ENCODE data around the gene RASA4.
"Not testable (repeated sequence)": the region's sequence is repeated elsewhere in the genome, so short reads cannot be mapped to it uniquely, and the experiment has no call there.

Gene RASA4

GRCh38 chr7:102616507-102617125, at the start of gene RASA4:
RASA4 (minus strand) TSS chr7:102616756; CDS start chr7:102616689, 67 bp downstream.
- DNase-seq (ENCODE audit: low spot score) = not testable (repeated sequence)

GRCh38 chr7:102664765-102665164, 48.2 kb upstream of the RASA4 start:
- DNase-seq (ENCODE audit: low spot score) = not testable (repeated sequence)

- not testable (repeated sequence) for DNase-seq (ENCODE audit: low spot score)
Observed at GRCh38 chr7:102649924-102650323, 33.4 kb upstream of the RASA4 start, which contains the start of gene SPDYE2B. SPDYE2B (plus strand) TSS chr7:102650319; CDS start chr7:102652349, 2,030 bp downstream.

GRCh38 chr7:102647813-102648212, 31.3 kb upstream of the RASA4 start:
- not testable (repeated sequence) for DNase-seq (ENCODE audit: low spot score)

GRCh38 chr7:102643404-102643803, 26.8 kb upstream of the RASA4 start:
- not testable (repeated sequence) for DNase-seq (ENCODE audit: low spot score)

GRCh38 chr7:102642691-102643090, 26.1 kb upstream of the RASA4 start, which contains the start of gene UPK3BL1:
UPK3BL1 (minus strand) TSS chr7:102642791; CDS start chr7:102642741, 50 bp downstream.
- not testable (repeated sequence) for DNase-seq (ENCODE audit: low spot score)

- not testable (repeated sequence) for DNase-seq (ENCODE audit: low spot score)
Observed at GRCh38 chr7:102638848-102639247, 22.3 kb upstream of the RASA4 start.

- not testable (repeated sequence) for DNase-seq (ENCODE audit: low spot score)
Observed at GRCh38 chr7:102636956-102637355, 20.4 kb upstream of the RASA4 start.

- not testable (repeated sequence) for DNase-seq (ENCODE audit: low spot score)
Observed at GRCh38 chr7:102635354-102635753, 18.8 kb upstream of the RASA4 start.

- DNase-seq (ENCODE audit: low spot score) = not testable (repeated sequence)
Observed at GRCh38 chr7:102634299-102634698, 17.7 kb upstream of the RASA4 start.

GRCh38 chr7:102630622-102631021, 14.1 kb upstream of the RASA4 start:
- not testable (repeated sequence) for DNase-seq (ENCODE audit: low spot score)

GRCh38 chr7:102627271-102627904, 10.8 kb upstream of the RASA4 start:
- not testable (repeated sequence) for DNase-seq (ENCODE audit: low spot score)

- DNase-seq (ENCODE audit: low spot score) = not testable (repeated sequence)
Observed at GRCh38 chr7:102618122-102618521, 1.6 kb upstream of the RASA4 start.

- not testable (repeated sequence) for DNase-seq (ENCODE audit: low spot score)
Observed at GRCh38 chr7:102615930-102616329, 626 bp downstream of the RASA4 start.

GRCh38 chr7:102614873-102615272, 1.7 kb downstream of the RASA4 start:
- DNase-seq (ENCODE audit: low spot score) = not testable (repeated sequence)

- not testable (repeated sequence) for DNase-seq (ENCODE audit: low spot score)
Observed at GRCh38 chr7:102614346-102614697, 2.2 kb downstream of the RASA4 start.

GRCh38 chr7:102613575-102614345, 2.8 kb downstream of the RASA4 start:
- DNase-seq (ENCODE audit: low spot score) = not testable (repeated sequence)

- DNase-seq (ENCODE audit: low spot score) = not testable (repeated sequence)
Observed at GRCh38 chr7:102611675-102612325, 4.8 kb downstream of the RASA4 start.

GRCh38 chr7:102611013-102611674, 5.4 kb downstream of the RASA4 start:
- DNase-seq (ENCODE audit: low spot score) = not testable (repeated sequence)

GRCh38 chr7:102610441-102610840, 6.1 kb downstream of the RASA4 start:
- not testable (repeated sequence) for DNase-seq (ENCODE audit: low spot score)

- not testable (repeated sequence) for DNase-seq (ENCODE audit: low spot score)
Observed at GRCh38 chr7:102609734-102610133, 6.8 kb downstream of the RASA4 start.

All from activated CD4-positive, alpha-beta T cell treated with anti-CD3 and anti-CD28 coated beads, Interleukin-2, Interleukin-4, amounts not matched to agents 100 ng/mL and 50 ng/mL, durations not matched to agents 16 hours and 8 hours (primary cell).